Measurements from ENCODE around the gene CREBBP. TPM values are rescaled to one million over a fixed set of nuclear protein-coding genes. Genes with fewer than 3 reads are reported as not detected.

The CREBBP gene
- total RNA-seq, 2 experiments from 2014 or later, result 145 to 152 TPM

GRCh38 chr16:3754081-3754703, 126.3 kb downstream of the CREBBP start:
- ATAC-seq (ENCODE audit: poor library complexity), result no peak
- H3K36me3 ChIP-seq (ENCODE audit: insufficient read depth, low read length), result peaks cover 77% of the 10 kb centered on the region
- H3K36me3 Mint-ChIP-seq (ENCODE audit: low read depth), result peaks cover 91% of the 10 kb centered on the region
- H3K9me3 ChIP-seq (ENCODE audit: control insufficient read depth in 1 of 2, insufficient read depth in 1 of 2, low read length in 2 of 2), result no peaks in the 10 kb centered on the region
- intact Hi-C loops (cut with DNase I, micrococcal nuclease), result no loop called here
- no peak overlapping the region for H3K27ac ChIP-seq (ENCODE audit: low read depth in 1 of 2, low read length in 2 of 2)
- H3K4me1 ChIP-seq (ENCODE audit: insufficient read depth, low read length), result peaks cover 3% of the 10 kb centered on the region
- H3K9me3 Mint-ChIP-seq, result no peaks in the 10 kb centered on the region
- no peak for DNase-seq
- no peak overlapping the region for H3K4me3 ChIP-seq (ENCODE audit: low read length)
- POLR2A ChIA-PET, result no interaction called here
- CTCF ChIA-PET, result no interaction called here
- H3K27ac Mint-ChIP-seq, result no peak overlapping the region
- H3K27me3 Mint-ChIP-seq, result no peaks in the 10 kb centered on the region
- no peaks in the 10 kb centered on the region for H3K27me3 ChIP-seq (ENCODE audit: control insufficient read depth in 1 of 2, insufficient read depth in 2 of 2, low read length in 2 of 2)
- peaks cover 12% of the 10 kb centered on the region for H3K4me1 Mint-ChIP-seq (ENCODE audit: low read depth)
- no peak overlapping the region for H3K4me3 Mint-ChIP-seq
- TF ChIP-seq CTCF (IDR thresholded peaks at IDR 0.05), result no peak

GRCh38 chr16:3752984-3753383, 127.5 kb downstream of the CREBBP start:
- Mint-ChIP-seq H3K4me3 (no peak overlapping the region), H3K27me3 (no peaks in the 10 kb centered on the region), H3K27ac (no peak overlapping the region), H3K4me1 (ENCODE audit: low read depth) (peaks cover 12% of the 10 kb centered on the region), H3K9me3 (no peaks in the 10 kb centered on the region), H3K36me3 (ENCODE audit: low read depth) (peaks cover 91% of the 10 kb centered on the region)
- DNase-seq (peak in 1 of 14 experiments; percentile 2), ATAC-seq (ENCODE audit: poor library complexity) (no peak)
- intact Hi-C loops (cut with DNase I, micrococcal nuclease), result no loop called here
- H3K27ac ChIP-seq (ENCODE audit: low read depth in 1 of 2, low read length in 2 of 2), result no peak overlapping the region
- TF ChIP-seq CTCF (IDR thresholded peaks at IDR 0.05), result no peak
- no peaks in the 10 kb centered on the region for H3K9me3 ChIP-seq (ENCODE audit: control insufficient read depth in 1 of 2, insufficient read depth in 1 of 2, low read length in 2 of 2)
- peaks cover 75% of the 10 kb centered on the region for H3K36me3 ChIP-seq (ENCODE audit: insufficient read depth, low read length)
- no peaks in the 10 kb centered on the region for H3K27me3 ChIP-seq (ENCODE audit: control insufficient read depth in 1 of 2, insufficient read depth in 2 of 2, low read length in 2 of 2)
- ChIA-PET CTCF (no interaction called here), POLR2A (no interaction called here)
- H3K4me3 ChIP-seq (ENCODE audit: low read length), result no peak overlapping the region
- H3K4me1 ChIP-seq (ENCODE audit: insufficient read depth, low read length), result peaks cover 3% of the 10 kb centered on the region

GRCh38 chr16:3751878-3752277, 128.6 kb downstream of the CREBBP start:
- H3K27me3 ChIP-seq (ENCODE audit: control insufficient read depth in 1 of 2, insufficient read depth in 2 of 2, low read length in 2 of 2), result no peaks in the 10 kb centered on the region
- intact Hi-C loops (cut with DNase I, micrococcal nuclease), result no loop called here
- no peaks in the 10 kb centered on the region for H3K9me3 Mint-ChIP-seq
- no peak overlapping the region for H3K27ac Mint-ChIP-seq
- no peaks in the 10 kb centered on the region for H3K9me3 ChIP-seq (ENCODE audit: control insufficient read depth in 1 of 2, insufficient read depth in 1 of 2, low read length in 2 of 2)
- H3K4me3 ChIP-seq (ENCODE audit: low read length), result no peak overlapping the region
- H3K27ac ChIP-seq (ENCODE audit: low read depth in 1 of 2, low read length in 2 of 2), result no peak overlapping the region
- no peak overlapping the region for H3K4me3 Mint-ChIP-seq
- peaks cover 89% of the 10 kb centered on the region for H3K36me3 Mint-ChIP-seq (ENCODE audit: low read depth)
- no peaks in the 10 kb centered on the region for H3K27me3 Mint-ChIP-seq
- POLR2A ChIA-PET, result no interaction called here
- peak in 1 of 14 experiments; percentile 11 for DNase-seq
- no peak for ATAC-seq (ENCODE audit: poor library complexity)
- peaks cover 74% of the 10 kb centered on the region for H3K36me3 ChIP-seq (ENCODE audit: insufficient read depth, low read length)
- TF ChIP-seq CTCF (IDR thresholded peaks at IDR 0.05), result no peak
- H3K4me1 Mint-ChIP-seq (ENCODE audit: low read depth), result peaks cover 12% of the 10 kb centered on the region
- CTCF ChIA-PET, result no interaction called here
- H3K4me1 ChIP-seq (ENCODE audit: insufficient read depth, low read length), result peaks cover 3% of the 10 kb centered on the region

Measured in CD4-positive, alpha-beta T cell (primary cell).